Measurements from ENCODE around the gene RALGDS.

RALGDS gene

DNA sequence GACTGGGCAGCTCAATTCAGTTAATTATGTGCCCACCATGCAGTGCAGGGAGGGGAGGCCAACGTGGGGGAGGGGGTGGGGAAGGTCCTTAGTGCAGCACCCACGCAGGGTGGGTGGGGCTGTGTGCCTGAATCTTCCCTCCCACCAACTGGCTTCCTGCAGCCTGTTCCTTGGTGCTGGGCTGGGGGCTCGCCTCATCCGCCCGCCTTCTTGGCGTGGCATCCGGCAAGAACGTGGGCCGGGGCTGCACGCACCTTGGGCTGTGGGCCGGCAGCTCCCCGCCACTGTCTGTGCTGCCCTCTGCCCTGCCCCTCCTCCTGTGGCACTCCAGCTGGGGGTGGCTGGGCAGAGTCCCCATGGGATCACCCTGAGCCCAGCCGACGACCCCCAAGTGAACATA lies 19.6 kb upstream of the RALGDS start:
- TF ChIP-seq MYC (IDR thresholded peaks at IDR 0.05; ENCODE audit: low read depth, low read length) = no peak
- no peak for TF ChIP-seq MAX (IDR thresholded peaks at IDR 0.05; ENCODE audit: low read depth, low read length)
- TF ChIP-seq, protein P1, sequence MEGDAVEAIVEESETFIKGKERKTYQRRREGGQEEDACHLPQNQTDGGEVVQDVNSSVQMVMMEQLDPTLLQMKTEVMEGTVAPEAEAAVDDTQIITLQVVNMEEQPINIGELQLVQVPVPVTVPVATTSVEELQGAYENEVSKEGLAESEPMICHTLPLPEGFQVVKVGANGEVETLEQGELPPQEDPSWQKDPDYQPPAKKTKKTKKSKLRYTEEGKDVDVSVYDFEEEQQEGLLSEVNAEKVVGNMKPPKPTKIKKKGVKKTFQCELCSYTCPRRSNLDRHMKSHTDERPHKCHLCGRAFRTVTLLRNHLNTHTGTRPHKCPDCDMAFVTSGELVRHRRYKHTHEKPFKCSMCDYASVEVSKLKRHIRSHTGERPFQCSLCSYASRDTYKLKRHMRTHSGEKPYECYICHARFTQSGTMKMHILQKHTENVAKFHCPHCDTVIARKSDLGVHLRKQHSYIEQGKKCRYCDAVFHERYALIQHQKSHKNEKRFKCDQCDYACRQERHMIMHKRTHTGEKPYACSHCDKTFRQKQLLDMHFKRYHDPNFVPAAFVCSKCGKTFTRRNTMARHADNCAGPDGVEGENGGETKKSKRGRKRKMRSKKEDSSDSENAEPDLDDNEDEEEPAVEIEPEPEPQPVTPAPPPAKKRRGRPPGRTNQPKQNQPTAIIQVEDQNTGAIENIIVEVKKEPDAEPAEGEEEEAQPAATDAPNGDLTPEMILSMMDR (IDR thresholded peaks at IDR 0.05; ENCODE audit: low read depth, low read length) = no peak
- TF ChIP-seq POLR2A (IDR thresholded peaks at IDR 0.05; ENCODE audit: extremely low read depth, insufficient read length) = no peak

DNA sequence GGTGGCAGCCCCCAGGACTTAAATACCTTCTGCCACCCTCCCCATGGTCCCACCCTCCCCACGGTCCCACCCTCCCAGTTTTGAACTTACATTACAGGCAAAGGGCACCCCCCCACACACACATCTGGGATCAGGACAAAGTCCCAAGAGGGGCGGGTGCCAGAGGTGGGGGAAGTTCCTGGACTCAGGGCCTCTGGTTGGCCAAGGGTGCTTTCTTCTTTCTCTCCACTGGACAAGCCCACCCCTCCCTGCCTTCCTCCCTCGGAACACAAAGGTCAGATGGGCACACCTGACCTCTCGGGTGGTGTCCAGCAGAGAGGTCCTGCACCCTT lies 19.1 kb upstream of the RALGDS start:
- no peak for TF ChIP-seq MAX (IDR thresholded peaks at IDR 0.05; ENCODE audit: low read depth, low read length)
- TF ChIP-seq, protein P1 (IDR thresholded peaks at IDR 0.05; ENCODE audit: low read depth, low read length) = no peak
- DNase-seq (ENCODE audit: low read depth) = no peak
- H3K4me3 ChIP-seq (ENCODE audit: low read depth, low read length) = no peak overlapping the region

More for the DNA sequence above, 19.6 kb upstream of the RALGDS start:
- no peak for DNase-seq (ENCODE audit: low read depth)
- H3K4me3 ChIP-seq (ENCODE audit: low read depth, low read length) = no peak overlapping the region

GRCh38 chr9:133139246-133140173 lies 18.5 kb upstream of the RALGDS start:
- TF ChIP-seq, protein P1 (IDR thresholded peaks at IDR 0.05; ENCODE audit: low read depth, low read length) = no peak
- TF ChIP-seq MAX (IDR thresholded peaks at IDR 0.05; ENCODE audit: low read depth, low read length) (no peak), MYC (IDR thresholded peaks at IDR 0.05; ENCODE audit: low read depth, low read length) (no peak), POLR2A (IDR thresholded peaks at IDR 0.05; ENCODE audit: extremely low read depth, insufficient read length) (no peak)

DNA sequence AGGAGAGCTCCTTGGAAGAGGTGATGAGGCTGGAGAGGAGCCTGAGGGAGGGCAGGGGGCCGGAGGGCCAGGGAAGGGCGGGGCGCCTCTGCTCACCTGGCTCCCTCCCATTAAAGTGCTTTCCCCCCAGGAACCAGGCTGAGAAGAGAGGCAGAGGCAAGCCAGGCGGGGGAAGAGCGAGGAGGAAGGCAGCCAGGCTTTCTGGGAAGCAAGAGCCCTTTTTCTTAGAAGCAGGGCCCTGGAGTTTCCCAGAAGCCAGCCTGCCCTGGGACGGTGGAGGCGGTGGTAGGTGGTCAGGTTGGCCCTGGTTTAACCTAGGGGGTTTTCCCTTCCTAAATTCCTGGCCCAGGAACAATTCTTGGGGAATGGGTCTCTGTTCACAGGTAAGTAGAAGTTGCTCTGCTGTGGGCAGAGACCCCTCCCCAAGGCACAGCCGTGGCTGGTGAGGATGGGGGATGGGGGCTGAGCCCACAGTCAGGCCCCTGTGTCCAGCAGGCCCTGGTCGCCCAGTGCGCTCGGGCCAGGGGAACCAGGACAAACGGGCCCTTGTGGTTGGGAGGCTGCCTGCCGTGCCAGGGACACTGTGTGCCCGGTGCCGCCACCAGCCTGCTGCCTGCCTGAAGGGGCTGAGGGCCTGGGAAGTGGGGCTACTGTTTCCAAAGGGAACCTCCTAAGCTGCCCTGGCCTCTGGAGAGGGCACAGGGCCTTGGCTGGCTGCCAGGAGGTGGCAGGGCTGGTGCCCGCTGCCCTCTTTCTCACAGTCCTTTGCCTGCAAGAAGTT lies 16.6 kb upstream of the RALGDS start:
- TF ChIP-seq, protein P1 (IDR thresholded peaks at IDR 0.05; ENCODE audit: low read depth, low read length) = no peak
- no peak overlapping the region for H3K4me3 ChIP-seq (ENCODE audit: low read depth, low read length)
- DNase-seq (ENCODE audit: low read depth) = no peak

More at GRCh38 chr9:133139246-133140173, 18.5 kb upstream of the RALGDS start:
- H3K4me3 ChIP-seq (ENCODE audit: low read depth, low read length) = no peak overlapping the region
- DNase-seq (ENCODE audit: low read depth) = no peak

DNA sequence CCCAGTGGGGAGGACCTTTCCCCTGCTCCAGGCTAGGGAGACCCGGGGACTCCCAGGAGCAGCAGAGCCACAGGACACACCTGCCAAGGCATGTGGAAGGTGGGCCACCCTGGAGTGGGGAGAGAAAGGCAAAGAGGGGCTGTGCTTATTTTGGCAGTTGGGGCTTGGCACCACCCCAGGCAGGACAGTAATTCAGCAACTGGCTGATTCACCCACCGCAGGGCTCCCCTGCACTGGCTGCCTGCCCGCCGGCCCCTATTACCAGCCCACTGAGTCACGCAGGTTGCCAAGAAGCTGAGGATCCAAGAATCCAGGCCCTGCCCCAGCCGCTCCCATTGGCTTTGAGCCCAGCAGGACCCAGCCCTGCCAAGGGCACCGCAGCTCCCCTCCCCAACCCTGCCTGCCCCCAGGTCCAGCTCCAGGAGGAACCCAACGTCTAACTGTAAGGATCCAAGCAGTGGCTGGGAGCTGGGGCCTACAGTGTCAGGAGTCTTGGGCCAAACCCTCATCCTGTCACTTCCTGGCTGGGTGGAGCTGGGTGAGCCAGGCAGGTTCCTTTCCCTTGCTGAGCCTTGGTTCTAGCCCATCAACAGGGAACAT lies 14.2 kb upstream of the RALGDS start:
- DNase-seq (ENCODE audit: low read depth) = no peak
- TF ChIP-seq, protein P1 (IDR thresholded peaks at IDR 0.05; ENCODE audit: low read depth, low read length) = no peak
- no peak for TF ChIP-seq POLR2A (IDR thresholded peaks at IDR 0.05; ENCODE audit: extremely low read depth, insufficient read length)
- no peak for TF ChIP-seq MYC (IDR thresholded peaks at IDR 0.05; ENCODE audit: low read depth, low read length)
- no peak for TF ChIP-seq MAX (IDR thresholded peaks at IDR 0.05; ENCODE audit: low read depth, low read length)
- H3K4me3 ChIP-seq (ENCODE audit: low read depth, low read length) = no peak overlapping the region

All from NB4 (cell line).